GM19324 (cell line): ENCODE results near the gene TPO.

ENCODE experiments used
- ATAC-seq: cut with Tn5 transposase; IDR thresholded peaks from one replicate; pipeline ENCODE4 v1.9.1; 2021; ENCODE audit warnings: mild to moderate bottlenecking, moderate library complexity; ENCODE audit not compliant: unreplicated experiment, low FRiP score

The TPO gene

DNA sequence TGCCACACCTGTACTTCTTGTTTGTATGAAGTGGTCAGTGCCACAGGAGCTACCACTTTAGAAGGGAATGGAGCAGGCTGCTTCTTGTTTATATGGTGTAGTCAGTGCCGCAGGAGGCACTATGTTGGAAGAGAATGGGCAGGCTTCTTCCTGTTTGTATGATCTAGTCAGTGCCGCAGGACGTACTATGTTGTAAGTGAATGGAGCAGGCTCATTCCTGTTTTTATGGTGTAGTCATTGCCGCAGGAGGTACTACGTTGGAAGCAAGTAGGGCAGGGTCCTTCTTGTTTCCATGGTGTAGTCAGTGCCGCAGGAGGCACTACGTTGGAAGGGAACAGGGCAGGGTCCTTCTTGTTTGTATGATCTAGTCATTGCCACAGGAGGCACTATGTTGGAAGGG, 27.3 kb downstream of the TPO start:
- ATAC-seq: no peak

DNA sequence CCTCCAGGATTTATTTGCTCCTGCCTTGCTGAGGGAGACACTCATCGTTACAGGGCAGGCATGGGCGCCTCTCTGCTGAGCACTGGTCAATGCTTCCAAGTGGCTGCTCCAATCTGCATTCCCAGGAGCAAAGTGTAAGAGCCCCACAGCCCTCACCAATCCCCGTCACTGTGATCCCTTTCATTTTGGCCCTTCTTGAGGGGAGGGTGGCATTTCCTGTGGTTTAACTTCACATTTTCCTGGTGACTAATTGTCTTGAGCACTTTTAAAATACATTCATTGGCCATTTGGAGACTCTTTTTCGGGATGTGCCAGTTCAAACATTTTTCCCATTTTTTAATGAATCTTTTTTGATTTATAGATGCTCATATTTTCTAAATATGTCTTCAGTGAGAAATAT, 33.0 kb downstream of the TPO start:
- no peak for ATAC-seq

DNA sequence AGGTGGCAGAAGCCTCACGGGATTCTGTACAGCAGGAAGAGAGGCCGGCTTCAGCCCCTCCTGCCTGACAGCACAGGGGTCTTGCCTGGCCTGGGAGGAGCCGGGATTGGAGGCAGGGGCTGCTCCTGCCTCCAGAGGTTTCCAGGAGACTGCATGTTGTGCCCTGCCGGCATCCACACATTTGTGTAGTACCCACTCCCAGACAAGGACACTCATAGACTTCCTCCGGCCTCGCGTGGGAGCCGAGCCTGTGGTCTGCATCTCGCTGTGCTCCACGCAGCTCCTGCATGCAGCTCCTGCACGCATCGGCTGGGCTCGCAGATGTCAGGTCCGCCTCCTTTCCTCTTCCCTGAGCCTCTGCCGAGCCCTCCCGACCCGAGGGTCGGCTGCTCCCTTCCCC, 34.7 kb downstream of the TPO start:
- no peak for ATAC-seq

DNA sequence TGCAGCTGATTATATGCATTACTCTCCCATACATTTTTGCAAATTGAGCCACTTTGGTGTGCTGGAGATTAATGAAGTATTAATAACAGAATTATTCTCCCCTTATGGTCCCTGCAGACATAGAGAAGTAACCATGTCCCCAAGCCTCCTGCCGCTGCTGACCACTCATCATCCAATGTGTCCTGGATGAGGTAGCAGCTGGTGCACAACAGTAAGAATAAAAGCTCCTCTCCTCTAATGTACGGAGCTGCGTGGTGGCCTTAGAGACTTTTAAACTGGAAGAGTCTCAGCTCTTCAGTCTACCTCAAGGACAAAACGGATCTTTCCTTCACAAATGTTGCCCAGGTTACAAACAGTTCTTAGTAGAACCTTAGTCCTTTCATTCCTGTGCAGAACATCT, 37.7 kb downstream of the TPO start:
- no peak for ATAC-seq

DNA sequence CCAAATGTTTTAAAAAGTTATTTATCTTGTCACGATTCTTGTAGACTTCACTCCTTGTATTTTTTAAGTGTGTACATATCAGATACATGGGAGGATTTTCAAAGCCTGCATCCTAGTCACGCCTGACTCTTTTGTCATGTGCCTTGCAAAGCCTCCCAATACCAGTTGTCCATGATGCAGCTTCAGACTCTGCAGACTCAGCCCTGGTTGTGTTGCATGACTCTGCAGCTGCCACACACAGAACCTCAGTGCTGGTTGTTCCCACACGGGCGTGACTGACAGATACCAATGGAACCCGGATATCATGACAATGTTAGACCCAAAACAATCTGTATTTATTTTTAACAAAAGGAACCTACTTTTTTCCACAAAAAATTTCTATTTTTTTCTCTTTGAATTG, 38.2 kb downstream of the TPO start:
- no peak for ATAC-seq

DNA sequence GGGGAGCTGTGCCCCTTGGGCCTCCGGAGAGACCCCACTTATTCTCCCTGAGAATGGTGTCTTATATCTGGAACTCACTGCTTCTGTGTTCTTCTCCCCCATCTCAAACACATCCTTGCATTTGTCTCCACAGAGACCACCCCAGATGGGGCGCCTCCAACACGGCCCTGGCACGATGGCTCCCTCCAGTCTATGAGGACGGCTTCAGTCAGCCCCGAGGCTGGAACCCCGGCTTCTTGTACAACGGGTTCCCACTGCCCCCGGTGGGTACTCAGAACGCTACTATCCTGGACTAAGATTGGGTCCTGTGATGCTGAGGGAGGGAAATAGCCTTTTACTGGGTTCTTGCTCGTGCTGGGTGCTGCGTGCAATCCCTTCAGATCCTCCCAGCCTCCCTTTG, 40.3 kb downstream of the TPO start:
- no peak for ATAC-seq

DNA sequence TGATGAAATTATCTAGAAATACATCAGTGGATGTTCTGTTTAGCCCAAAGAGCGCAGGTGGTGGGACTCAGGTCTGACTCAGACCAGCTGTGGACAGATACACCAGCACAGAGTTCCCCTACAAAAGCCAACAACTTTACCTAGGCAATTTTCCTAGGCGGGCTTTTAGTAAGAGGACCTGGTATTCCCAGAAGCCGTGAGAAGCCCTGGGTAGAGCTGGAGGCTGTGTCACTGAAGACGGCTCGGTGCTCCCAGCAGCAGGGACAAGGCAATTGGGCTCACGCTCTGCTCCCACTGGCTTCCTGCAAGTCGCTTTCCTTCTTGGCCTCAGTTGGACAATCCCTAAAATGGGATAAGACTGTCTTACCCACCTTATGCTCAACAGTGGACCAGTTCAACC, 41.1 kb downstream of the TPO start:
- no peak for ATAC-seq

DNA sequence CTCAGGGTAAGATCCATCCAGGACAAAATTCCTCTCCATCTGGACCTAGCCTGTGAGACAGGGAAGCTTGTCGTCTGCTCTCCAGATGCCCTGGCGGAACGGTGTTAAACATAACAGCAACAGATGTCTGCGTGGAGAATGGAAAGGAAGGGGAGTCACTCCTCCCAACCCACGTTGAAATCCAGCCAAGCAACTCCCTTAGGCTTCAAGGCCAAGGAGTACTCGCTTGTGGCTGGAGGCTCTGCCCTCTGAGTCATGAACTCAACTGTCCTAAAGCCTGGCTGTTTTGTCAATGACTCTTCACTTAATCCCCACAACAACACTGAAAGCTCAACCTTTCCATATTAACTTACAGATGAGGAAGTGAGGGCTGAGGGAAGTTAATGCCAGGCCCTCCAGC, 42.2 kb downstream of the TPO start:
- no peak for ATAC-seq

DNA sequence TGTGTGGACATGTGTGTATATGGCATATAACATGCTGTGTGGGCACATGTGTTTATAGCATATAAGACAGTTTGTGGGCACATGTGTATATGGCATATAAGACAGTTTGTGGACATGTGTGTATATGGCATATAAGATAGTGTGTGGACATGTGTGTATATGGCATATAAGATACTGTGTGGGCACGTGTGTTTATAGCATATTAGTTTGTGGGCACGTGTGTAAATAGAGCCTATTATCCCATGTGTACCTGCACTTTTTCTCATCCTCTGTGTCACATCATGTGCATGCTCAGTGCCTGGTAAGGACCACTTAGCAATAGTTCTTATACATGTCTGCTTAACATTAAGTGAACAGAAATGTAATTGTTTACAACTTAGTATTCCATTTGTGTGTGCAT, 45.2 kb downstream of the TPO start:
- no peak for ATAC-seq

DNA sequence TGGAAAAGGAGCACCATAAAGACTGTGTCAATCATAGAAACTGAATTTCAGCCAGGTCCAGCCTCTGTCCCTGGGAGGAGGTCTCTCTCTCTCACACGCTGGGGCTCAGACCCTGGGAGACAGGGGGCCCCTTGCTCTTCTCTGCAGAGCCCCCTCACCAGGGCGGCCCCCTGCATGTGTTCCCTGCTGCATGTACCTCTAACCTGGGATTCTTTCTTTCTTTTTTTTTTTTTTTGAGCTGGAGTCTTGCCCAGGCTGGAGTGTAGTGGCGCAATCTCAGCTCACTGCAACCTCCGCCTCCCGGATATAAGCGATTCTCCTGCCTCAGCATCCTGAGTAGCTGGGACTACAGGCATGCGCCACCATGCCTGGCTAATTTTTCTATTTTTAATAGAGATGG, 46.5 kb downstream of the TPO start:
- ATAC-seq: no peak

DNA sequence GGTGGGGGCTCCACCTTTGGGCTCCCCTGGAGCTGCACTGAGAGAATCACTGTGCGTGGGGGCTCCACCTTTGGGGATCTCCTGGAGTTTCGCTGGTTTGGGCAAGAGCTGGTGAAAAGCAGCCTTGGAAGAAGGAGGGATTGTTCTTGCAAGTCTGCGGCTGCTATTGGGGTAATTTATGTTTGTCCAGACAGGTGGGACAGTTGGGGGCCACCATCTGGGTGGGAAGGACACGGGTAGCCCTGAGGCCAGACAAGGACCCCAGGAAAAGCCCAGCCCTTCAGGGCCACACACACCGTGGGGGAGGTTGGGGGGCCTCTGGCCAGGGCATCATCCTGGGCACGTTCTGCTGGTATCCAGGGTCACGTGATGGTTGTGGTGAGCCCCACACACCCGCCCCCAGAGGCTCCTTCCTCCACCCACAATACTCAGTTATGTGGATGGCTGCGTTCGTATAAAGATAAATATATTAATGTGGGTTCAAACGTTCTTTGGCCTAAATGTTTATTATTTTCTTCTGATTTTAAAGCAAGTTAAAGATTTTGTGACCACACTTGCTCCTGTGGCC, 47.7 kb downstream of the TPO start:
- no peak for ATAC-seq

DNA sequence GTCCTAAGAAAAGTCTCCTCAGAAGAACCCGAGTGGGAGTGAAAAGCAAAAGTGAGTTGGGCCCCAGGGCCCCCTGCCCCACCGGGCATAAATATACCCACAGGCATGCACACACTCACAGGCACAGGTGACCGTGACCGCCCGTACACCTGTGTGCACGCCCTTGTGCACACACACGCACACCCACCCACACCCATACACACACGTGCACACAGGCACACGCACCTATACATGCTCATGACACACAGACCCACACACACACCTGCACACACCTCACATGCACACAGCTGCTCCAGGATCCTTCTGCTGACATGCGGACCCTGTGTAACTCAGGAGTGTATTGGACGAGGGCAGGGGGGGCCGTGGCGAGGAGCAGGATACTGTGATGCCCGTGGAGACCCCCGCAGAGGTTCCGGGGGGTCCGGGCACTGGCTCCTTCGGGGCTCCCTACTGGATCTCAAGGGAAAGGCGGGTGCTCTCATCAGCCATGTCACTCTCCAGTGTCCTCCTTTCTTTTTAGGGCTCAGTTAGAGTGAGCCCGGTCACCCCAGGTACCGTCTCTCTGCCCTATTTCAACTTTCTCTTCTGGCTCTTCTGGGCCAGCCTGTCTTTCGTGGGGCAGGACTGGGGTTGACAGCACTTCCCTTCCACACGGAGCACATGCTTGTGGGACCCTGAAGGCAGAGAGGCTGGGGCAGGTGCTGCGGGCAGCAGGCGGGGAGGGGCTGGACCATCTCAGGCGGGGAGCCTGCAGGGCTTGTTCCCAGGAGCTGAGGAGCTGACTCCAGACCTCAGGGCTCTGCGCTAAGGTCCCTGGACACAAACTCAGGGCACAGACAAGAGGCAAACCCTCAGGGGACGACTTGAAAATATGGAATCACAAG, 48.5 kb downstream of the TPO start:
- no peak for ATAC-seq

DNA sequence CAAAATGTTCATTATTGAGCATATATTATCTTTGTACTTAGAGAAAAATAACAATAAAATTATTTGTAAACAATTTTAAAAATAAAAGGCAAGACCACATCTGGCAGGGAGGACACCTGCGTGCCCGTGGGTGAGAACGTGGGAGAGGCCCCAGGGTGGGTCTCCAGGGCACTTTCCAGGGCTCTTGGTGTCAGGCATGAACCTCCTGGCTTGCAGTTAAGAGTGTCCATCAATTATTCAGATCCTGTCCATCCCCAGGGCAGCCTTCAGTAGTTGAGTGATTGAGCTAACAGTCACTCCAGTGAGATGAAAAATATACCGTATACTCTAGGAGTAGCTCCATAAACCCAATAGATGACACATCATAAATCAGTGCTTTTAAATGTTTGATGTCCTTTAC, 49.7 kb downstream of the TPO start:
- no peak for ATAC-seq

DNA sequence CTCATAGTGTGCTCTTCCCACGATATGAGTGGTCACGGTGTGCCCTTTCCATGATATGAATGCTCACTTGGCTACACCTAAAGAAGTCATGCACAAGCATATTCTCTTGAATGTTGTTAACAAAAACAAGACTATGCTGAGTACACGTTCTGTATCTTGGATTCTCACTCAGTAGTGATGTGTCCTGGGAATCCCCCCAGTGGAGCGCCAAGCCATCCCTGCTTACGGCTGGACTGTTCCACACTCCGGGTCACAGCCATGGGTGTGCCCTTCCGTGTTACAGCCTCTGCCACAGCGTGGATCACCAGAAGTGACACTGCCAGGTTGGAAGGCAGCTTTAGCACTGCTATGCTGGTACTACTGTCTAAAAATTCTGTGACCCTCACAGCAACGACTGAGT, 59.1 kb downstream of the TPO start:
- no peak for ATAC-seq

DNA sequence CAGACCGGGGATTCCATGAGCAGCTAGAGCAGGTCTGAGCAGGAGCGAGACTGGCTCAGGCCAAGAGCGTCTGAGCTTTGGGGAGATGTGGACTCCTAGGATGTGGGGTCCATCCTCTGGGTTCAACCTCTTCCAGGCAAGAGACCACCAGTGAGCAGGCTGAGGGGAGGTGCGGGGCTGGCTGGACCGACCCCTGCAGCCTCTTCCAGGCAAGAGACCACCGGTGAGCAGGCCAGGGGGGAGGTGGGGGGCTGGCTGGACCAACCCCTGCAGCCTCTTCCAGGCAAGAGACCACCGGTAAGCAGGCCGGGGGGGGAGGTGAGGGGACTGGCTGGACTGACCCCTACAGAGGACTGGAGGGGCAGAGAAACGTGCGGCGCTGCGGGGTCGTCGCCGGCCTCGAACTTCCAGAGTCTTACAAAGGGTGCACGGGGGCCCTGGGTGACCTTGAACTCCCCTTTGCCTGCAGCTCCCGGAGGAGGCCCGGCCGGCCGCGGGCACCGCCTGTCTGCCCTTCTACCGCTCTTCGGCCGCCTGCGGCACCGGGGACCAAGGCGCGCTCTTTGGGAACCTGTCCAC, 63.4 kb downstream of the TPO start:
- no peak for ATAC-seq

DNA sequence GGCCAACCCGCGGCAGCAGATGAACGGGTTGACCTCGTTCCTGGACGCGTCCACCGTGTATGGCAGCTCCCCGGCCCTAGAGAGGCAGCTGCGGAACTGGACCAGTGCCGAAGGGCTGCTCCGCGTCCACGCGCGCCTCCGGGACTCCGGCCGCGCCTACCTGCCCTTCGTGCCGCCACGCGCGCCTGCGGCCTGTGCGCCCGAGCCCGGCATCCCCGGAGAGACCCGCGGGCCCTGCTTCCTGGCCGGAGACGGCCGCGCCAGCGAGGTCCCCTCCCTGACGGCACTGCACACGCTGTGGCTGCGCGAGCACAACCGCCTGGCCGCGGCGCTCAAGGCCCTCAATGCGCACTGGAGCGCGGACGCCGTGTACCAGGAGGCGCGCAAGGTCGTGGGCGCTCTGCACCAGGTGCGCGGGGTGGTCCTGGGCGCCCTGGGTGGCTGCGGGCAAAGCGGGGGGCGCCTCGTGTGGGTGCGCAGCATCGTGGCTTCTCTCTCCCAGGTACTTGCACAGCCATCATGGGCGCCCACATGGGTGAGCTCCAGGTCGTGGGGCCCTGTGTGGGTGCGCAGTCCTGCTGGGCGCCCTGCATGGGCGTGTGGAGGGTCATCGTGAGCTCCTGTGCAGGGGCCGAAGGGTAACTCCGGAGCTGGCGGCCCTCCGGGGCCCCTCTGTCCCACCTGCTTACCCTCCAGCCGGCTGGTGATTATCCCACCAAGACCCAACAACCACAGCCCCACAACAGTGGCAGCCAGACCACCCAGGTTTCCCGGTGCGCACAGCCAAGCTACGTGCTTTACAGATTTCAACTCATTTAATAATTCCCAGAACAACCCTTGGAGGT, 64.2 kb downstream of the TPO start:
- ATAC-seq: no peak

DNA sequence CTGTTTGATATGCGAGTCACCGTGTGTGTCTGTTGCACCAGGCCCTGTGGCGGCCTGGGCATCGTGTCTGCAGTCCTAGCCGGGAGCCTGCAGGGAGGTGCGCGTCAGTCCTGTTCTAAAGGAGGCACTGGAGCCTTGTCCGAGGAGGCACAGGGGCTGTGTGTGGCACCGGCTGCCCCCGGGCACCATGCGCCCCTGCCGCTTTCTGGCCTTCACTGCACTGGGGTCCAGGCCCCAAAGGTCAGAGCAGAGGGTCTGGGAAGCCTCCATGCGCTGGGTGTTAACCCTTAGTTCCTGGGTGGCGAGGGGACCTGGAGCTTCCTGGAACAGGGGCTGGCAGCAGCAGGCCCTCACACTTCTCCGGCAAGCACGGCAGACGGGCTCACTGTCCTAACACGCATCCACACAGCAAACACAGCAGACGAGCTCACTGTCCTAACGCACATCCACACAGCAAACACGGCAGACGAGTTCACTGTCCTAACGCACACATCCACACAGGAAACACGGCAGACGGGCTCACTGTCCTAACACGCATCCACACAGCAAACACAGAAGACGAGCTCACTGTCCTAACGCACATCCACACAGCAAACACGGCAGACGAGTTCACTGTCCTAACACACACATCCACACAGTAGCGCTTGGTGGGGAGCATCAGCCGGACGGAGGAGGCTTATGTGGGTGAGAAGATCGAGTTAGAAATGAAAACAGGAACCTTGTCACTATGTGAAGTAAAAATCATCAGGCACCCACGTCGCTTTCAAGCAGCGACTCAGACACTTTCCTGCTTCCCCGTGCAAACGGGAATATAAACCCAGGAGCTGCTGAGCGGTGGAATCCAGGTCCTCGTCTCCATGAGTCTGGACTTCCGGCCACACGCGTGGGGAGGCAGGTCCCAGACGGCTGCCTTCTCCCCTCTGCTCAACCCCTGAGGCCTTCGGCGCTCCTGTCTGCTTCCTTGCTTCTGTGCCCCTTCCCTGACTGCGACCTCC, 65.3 kb downstream of the TPO start:
- no peak for ATAC-seq

DNA sequence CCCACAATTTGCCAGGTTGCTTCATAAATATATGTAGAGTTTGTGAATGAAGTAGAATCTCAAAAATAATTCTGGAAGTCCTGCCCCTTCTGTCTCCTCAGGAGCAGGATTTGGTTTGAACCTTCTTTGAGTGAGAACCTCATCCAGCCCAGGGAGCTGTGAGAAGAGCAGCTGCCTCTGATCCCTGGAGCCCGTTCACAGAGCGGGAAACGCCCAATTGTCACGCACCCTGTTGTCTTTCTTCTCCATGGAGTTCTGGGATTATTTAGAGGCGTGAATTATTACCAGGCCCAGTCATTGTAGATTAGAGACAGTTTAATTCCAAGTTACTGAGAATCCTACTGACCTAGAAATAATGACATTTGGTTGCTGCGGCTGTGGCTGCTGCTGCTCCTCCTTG, 66.1 kb downstream of the TPO start:
- ATAC-seq: no peak

DNA sequence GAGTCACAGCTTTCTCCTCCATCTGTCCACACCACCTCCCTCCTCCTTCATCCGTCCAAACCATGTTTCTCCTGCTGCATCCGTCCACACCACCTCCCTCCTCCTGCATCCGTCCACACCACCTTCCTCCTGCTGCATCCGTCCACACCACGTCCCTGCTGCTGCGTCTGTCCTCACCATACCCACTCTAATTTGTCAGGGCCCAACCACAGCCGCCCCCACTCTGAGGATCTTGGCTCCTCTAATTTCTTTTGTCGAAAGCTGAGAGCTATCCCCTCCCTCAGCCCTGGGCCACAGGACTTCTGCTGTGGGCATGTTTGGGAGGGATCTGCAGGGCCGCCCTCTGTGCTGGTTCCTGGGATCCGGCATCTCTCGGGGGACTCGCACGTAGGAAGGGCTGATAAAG, 67.4 kb downstream of the TPO start:
- no peak for ATAC-seq
